GM21515 (cell line): ENCODE data around the gene MIER3.
A peak's percentile ranks its signal among the peaks of the same experiment; 100 is the strongest.

Source experiments
- ATAC-seq: cut with Tn5 transposase; IDR thresholded peaks from one replicate; pipeline ENCODE4 v1.9.1; 2021; ENCODE audit not compliant: unreplicated experiment

The MIER3 gene

DNA sequence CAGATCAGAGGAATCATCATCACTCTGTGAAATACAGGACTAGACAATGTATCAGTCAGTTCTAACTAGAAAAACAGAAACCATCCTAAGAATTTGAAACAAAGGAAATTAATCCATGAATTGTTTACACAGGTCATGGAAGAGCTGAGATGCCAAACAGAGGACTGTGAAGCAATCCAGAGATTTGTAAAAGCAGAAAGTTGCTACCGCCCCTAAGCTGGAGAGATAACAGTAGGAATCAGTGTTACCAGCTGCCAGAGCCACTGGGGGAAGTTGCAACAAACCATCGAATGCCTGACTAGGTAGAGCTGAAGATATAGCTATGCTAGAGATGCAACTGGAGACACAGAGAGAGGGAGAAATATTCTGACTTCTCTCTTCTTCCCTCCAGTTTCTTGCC, 10.4 kb upstream of the MIER3 start:
- ATAC-seq: no peak

DNA sequence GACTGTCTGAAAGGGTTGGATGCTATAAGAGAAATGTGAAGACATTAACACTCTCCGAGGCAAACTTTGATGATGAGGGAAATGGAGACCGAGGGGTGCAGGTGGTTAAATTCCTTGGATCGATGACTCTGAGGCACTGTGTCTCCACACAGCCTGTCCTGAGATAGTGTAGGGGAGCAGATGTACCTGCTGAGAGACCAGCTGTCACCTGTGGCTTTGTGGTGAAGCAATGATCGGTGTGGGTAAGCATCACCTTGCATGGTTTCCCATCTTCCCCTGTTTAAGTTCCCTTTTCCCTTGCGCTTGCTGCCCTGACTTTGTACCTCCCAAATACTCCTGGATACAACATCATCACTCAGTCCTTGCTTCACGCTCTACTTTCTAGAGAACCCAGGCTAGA, 9.8 kb upstream of the MIER3 start:
- no peak for ATAC-seq

DNA sequence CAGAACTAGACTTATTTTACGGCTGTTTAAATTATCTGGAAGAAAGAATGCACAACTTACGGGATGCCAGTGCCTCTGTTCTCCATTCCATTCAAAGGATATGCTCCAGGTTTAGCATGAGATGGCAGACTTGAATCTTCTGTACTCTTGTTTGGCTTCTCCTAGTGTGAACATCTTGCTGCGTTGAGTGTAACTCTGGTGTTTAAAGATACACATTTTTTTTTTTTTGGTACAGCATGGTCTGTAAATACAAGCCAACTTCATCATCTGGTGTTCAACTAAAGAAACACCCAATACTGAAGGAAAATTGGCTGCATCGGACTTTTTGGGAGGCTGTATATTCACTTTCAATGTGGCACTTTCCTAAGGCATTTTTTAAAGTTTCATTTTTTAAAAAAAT, 7.4 kb upstream of the MIER3 start:
- ATAC-seq: no peak

- no peak for ATAC-seq
Observed at GRCh38 chr5:56958595-56958994, 6.7 kb upstream of the MIER3 start.

DNA sequence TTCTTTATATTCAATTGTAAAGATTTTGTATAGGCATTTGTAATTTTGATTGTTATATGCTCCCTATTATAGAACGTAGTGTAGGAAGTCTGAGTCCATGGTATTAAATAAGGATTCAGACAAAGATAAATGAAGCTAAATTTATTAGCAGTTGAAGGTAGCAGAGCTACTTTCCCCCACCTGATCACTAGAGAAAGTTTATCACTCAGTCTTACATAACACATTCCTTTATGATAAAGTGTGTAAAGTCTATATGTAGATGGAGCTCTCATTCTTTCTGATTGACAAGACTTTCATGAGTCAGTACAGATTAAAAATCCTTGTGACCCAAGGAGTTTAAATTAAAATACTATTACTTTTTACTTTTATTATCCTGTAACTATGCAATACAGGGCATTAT, 2.3 kb upstream of the MIER3 start:
- ATAC-seq: no peak

GRCh38 chr5:56951126-56951945, 587 bp downstream of the MIER3 start:
- peak; percentile 41 for ATAC-seq

DNA sequence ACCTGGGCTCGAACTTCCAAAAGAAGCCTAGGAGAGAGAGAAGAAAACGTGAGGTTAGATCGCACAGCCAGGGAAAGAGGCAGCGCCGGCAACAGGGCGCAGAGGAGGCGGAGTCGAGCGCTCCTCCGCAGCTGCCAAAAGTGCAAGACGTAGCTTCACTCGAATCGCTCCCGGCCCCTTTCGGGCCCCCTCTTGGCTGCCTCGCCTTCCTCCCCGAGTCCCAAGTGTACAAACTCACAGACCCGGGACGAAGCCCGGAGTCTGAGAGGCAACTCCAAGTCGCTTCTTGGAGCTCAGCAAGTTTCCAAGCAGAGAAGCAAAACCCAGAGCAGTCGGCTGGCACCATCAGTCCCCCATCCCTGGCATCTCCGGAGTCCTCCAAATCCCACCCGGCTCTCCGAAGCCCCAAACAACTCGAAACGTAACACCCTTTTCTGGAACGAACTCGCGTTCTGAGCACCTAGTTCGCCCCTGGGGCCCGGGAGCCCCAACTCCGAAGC, 1.2 kb downstream of the MIER3 start:
- peak; percentile 44 for ATAC-seq

- no peak for ATAC-seq
Observed at GRCh38 chr5:56947052-56947451, 4.9 kb downstream of the MIER3 start.

GRCh38 chr5:56941981-56942380, 9.9 kb downstream of the MIER3 start:
- ATAC-seq: no peak

GRCh38 chr5:56938858-56939257, 13.1 kb downstream of the MIER3 start:
- no peak for ATAC-seq

DNA sequence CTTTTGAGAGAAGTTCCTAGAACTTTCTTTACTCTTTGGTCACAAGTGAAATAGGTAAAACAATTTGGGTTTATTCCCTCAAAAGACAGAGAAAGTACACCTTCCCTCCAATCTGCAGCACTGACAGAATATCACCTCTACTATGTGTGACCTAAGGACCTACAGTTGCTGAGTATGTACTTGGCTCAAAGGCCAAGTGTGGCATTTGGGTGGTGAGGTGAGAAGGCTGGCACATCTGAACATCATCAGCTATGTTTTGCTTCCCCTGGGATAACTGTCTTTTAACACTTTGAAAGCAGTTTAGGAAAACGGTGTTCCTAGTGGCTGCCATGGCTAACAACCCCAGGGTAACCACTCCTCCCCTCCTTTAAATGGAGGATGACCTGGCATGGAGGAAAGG, 17.6 kb downstream of the MIER3 start:
- no peak for ATAC-seq

- no peak for ATAC-seq
Observed at GRCh38 chr5:56922922-56923321, 29.0 kb downstream of the MIER3 start.

DNA sequence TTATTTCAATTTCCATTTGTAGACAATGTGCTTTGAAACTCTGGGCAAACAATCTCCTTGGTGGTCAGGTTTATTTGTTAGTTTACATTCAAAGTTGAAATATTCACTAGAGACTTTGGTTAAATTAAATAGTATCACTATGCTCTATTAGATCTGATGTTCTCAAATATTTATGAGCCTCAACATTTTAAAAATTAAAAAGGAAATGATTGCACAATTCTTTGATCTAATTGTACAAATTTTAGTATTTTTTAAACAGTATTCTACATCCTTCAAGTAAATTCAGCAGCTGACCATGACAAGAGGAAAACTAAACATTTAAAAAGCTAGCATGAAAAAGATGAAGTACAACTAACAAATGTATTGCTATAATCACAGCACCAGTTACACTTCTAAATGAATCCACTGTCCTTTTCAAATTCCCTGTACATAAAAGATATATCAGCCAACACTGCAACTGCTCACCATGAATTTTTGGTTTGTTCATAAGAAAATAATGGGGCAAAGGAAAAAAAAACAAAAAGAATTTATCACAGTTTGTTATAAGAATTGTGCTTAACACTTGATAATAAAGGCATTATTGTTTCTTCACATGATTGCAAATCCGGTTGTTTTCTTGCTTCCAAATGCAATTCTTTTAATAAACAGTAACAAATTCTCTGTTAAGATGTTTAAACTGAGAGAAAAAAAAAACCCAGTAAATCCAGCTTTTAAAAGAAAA, 31.8 kb downstream of the MIER3 start:
- ATAC-seq: no peak

- ATAC-seq: no peak
Observed at GRCh38 chr5:56918054-56918453, 33.9 kb downstream of the MIER3 start.

GRCh38 chr5:56917534-56917933, 34.4 kb downstream of the MIER3 start:
- no peak for ATAC-seq

DNA sequence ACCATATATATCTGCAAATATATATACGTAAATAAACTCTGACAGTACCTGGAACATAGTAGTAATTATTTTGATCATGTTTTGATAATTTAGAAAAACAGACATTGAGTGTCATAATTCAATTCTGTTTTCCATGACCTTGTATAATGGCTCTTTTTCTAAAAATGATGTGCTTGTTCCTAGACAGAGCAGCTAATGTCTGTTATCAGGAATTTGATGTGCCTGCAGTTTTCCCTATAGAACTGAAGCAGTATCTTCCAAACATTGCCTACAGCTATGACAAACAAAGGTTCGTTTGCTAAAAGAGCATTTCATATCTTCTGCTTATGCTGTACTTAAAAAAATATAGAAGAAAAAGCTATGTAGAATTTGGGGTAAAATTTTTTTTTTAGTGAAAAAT, 37.2 kb downstream of the MIER3 start:
- ATAC-seq: no peak

DNA sequence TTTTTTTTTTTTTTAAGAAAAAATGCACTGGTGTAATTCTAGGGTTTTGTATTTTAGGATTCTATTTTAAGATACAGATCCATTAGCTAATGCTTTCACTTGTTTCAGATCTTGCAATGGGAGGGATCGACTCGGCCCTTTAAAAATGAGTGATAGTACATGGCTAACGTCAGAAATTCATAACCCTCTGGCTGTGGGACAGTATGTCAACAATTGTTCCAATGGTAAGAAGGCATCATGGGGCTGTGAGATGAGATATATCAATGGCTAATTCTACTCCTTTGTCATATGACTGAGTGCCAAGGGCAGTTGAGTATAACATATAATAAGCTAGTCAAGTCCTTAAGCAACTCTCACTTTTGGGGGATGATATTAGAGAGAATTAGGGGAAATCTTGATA, 38.2 kb downstream of the MIER3 start:
- ATAC-seq: no peak

- ATAC-seq: peak; percentile 18
Observed at GRCh38 chr5:56910210-56910965, 41.5 kb downstream of the MIER3 start.

DNA sequence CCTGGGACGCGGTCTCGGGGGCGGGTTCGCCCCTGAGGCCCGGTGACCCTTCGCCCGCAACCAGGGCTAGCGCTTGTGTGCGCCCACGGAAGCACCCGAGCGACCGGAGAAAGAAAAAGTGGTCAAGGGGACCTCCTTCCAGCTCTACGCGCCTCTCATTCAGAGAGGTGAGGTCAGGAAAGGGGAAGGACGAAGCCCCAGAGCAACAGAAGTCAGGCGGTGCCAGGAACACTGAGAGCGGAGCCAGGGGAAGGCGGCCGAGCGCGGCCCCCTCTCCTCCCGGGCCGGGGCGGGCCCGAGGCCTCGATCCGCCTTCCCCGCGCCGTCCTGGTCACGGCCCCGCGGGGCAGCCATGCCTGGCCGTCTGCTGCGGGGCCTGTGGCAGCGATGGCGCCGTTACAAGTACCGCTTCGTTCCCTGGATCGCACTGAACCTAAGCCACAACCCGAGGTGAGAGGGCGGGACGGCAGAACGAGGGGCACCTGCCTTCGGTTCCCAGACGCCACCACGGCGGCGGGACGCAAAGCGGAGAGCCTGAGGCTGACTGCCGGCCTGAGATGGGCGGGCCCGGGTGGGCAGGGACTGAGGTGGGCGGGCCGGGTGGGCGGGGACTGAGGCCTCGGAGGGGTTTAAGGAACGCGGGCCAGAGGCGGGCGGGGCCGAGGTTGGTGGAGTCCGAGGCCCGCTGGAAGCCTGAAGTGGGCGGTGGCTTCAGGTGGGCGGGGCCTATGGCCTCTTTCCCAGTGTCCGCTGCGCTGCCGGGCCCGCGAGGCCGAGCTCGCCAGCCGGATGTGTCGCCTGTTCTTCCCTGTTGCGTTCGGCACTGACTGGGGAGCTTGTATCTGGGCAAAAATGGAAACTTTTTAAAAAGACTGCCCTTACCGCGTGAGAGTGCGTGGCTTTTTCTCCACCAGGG, 42.4 kb downstream of the MIER3 start, which contains the start of gene SETD9:
TSS of gene SETD9 (plus strand) at position 303 of the 916 bp plus-strand sequence. CDS start at position 353, 50 bp downstream.
- peak; percentile 87 for ATAC-seq

DNA sequence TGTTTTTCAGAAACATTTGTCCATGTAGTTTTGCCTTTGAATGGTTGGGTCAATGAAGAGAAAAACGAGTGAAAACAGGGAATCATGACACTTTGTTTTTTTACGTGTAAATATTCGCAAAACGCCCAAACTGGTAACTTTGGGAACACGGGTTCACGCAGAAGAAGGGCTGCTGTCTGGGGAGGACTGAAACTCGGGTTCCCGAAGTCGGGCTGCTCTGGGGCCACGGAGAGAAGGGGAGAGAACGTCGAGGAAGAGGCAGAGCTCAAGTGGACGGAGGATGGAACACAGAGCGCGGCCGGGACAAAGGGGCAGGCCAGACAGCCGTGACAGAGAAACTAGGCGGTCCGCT, 43.0 kb downstream of the MIER3 start:
- peak; percentile 42 for ATAC-seq
